ENCODE data around the gene EP400. TPM values are rescaled to one million over a fixed set of nuclear protein-coding genes. Genes with fewer than 3 reads are reported as not detected.

The EP400 gene
- polyA plus RNA-seq, 4 donors: 8.6 to 28.9 (median 12.8) TPM

DNA sequence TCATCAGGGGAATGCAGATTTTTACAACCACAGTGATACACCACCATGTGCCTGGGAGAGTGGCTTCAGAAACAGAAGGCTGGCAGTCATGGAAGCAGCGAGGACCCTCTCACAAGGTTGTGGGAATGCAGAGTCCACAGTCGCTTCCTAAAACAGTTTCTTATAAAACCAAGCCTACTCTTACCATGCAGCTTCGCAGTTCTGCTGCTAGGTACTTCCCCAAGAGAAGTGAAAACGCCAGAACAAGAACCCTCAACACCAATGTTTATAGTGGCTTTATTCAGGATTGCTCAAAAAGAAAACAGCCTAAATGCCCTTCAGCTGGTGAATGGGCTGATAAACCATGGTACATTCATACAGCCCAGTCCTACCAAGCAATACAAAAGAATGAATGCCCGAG lies 107.2 kb downstream of the EP400 start:
- no peak overlapping the region for H3K27ac ChIP-seq (ENCODE audit: low read depth in 1 of 3, low read length in 2 of 3)
- 82 to 88% (median 84%) methylated on average over 5 of the region's 5 CpGs for WGBS, 3 donors

DNA sequence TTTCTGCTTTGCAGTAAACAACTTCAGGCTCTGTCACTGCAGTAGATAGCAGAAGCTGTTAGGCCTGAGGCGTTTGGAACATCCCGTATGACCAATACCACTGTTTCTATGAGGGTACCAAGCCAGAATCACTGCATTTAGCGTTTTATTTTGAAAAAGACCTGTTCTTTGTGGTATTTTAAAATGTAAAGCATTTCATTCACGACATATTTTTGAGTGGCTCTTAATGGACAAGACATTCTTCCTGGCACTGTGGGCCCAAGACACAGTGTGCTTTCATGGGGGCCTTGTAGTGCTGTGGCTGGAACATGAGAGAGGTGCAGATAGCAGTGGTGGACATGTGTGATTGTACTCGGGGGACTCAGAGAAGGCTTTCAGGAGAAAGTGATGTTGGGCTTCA lies 107.9 kb downstream of the EP400 start:
- H3K4me3 ChIP-seq (ENCODE audit: low read depth in 1 of 3, low read length in 3 of 3): no peak overlapping the region
- DNase-seq (no peak), FAIRE-seq (no peak)
- H3K27me3 ChIP-seq (ENCODE audit: control insufficient read depth in 3 of 3, insufficient read depth in 3 of 3, low read length in 3 of 3): no peaks in the 10 kb centered on the region
- peaks cover 12 to 67% (median 24%) of the 10 kb centered on the region in 3 donors for H3K36me3 ChIP-seq (ENCODE audit: control insufficient read depth in 3 of 3, insufficient read depth in 2 of 3, low read depth in 1 of 3, low read length in 3 of 3)
- WGBS, 3 donors: 93 to 96% (median 96%) methylated on average over 5 of the region's 5 CpGs
- H3K9me3 ChIP-seq (ENCODE audit: control insufficient read depth in 2 of 2, insufficient read depth in 1 of 2, low read depth in 1 of 2, low read length in 1 of 2): no peaks in the 10 kb centered on the region
- no peak overlapping the region for H3K27ac ChIP-seq (ENCODE audit: low read depth in 1 of 3, low read length in 2 of 3)
- H3K4me1 ChIP-seq (ENCODE audit: control insufficient read depth in 3 of 3, insufficient read depth in 2 of 3, low read depth in 1 of 3, low read length in 2 of 3): no peaks in the 10 kb centered on the region

More for the DNA sequence above, 107.2 kb downstream of the EP400 start:
- H3K4me3 ChIP-seq (ENCODE audit: low read depth in 1 of 3, low read length in 3 of 3): no peak overlapping the region
- H3K27me3 ChIP-seq (ENCODE audit: control insufficient read depth in 3 of 3, insufficient read depth in 3 of 3, low read length in 3 of 3): no peaks in the 10 kb centered on the region
- H3K4me1 ChIP-seq (ENCODE audit: control insufficient read depth in 3 of 3, insufficient read depth in 2 of 3, low read depth in 1 of 3, low read length in 2 of 3): no peaks in the 10 kb centered on the region
- FAIRE-seq (no peak), DNase-seq (no peak)
- peaks cover 12 to 67% (median 20%) of the 10 kb centered on the region in 3 donors for H3K36me3 ChIP-seq (ENCODE audit: control insufficient read depth in 3 of 3, insufficient read depth in 2 of 3, low read depth in 1 of 3, low read length in 3 of 3)
- no peaks in the 10 kb centered on the region for H3K9me3 ChIP-seq (ENCODE audit: control insufficient read depth in 2 of 2, insufficient read depth in 1 of 2, low read depth in 1 of 2, low read length in 1 of 2)

GRCh38 chr12:132061197-132061596 lies 111.5 kb downstream of the EP400 start:
- no peaks in the 10 kb centered on the region for H3K27me3 ChIP-seq (ENCODE audit: control insufficient read depth in 3 of 3, insufficient read depth in 3 of 3, low read length in 3 of 3)
- H3K36me3 ChIP-seq (ENCODE audit: control insufficient read depth in 3 of 3, insufficient read depth in 2 of 3, low read depth in 1 of 3, low read length in 3 of 3): peaks cover 9 to 66% (median 18%) of the 10 kb centered on the region in 3 donors
- no peaks in the 10 kb centered on the region for H3K4me1 ChIP-seq (ENCODE audit: control insufficient read depth in 3 of 3, insufficient read depth in 2 of 3, low read depth in 1 of 3, low read length in 2 of 3)
- DNase-seq (no peak), FAIRE-seq (no peak)
- H3K9me3 ChIP-seq (ENCODE audit: control insufficient read depth in 2 of 2, insufficient read depth in 1 of 2, low read depth in 1 of 2, low read length in 1 of 2): no peaks in the 10 kb centered on the region
- H3K4me3 ChIP-seq (ENCODE audit: low read depth in 1 of 3, low read length in 3 of 3): no peak overlapping the region
- WGBS, 3 donors: 91 to 97% (median 95%) methylated on average over 7 of the region's 7 CpGs
- H3K27ac ChIP-seq (ENCODE audit: low read depth in 1 of 3, low read length in 2 of 3): no peak overlapping the region

DNA sequence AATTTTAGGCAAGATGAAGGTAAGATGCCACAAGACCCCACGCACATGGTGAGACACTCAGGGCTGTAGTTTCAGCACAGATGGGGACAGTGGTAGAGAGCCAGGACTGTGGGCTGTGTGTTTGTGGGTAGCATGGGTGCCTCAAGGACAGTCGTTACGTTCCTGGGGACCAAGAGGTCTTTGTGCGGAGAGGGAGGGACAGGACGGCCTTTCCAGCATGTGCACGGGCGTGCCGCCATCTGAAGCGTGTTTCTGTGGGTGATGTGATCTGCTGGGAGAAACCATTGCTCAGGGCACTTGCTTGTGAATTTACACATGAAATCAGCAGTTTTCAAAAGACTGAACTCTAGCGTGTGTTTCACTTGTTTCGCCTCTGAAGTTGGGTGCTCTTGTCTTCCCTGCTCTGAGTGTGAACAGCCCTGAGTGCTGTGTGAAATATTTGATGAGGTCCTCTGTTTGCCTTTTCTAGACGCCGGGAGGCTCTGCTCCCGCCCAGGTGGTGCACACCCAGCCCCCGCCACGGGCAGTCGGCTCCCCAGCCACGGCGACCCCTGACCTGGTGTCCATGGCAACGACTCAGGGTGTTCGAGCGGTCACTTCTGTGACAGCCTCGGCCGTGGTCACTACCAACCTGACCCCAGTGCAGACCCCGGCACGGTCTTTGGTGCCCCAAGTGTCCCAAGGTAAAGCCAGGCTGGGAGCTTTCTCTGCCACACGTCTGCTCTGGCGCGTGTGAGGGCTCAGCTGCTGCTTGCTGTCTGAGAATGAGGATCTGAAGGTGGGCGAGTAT lies 112.1 kb downstream of the EP400 start:
- DNase-seq (no peak), FAIRE-seq (no peak)
- 82 to 92% (median 89%) methylated on average over 30 of the region's 30 CpGs for WGBS, 3 donors
- Histone ChIP-seq H3K27ac (ENCODE audit: low read depth in 1 of 3, low read length in 2 of 3) (no peak overlapping the region), H3K36me3 (ENCODE audit: control insufficient read depth in 3 of 3, insufficient read depth in 2 of 3, low read depth in 1 of 3, low read length in 3 of 3) (peaks cover 9 to 73% (median 18%) of the 10 kb centered on the region in 3 donors), H3K4me3 (ENCODE audit: low read depth in 1 of 3, low read length in 3 of 3) (no peak overlapping the region), H3K9me3 (ENCODE audit: control insufficient read depth in 2 of 2, insufficient read depth in 1 of 2, low read depth in 1 of 2, low read length in 1 of 2) (no peaks in the 10 kb centered on the region), H3K27me3 (ENCODE audit: control insufficient read depth in 3 of 3, insufficient read depth in 3 of 3, low read length in 3 of 3) (no peaks in the 10 kb centered on the region), H3K4me1 (ENCODE audit: control insufficient read depth in 3 of 3, insufficient read depth in 2 of 3, low read depth in 1 of 3, low read length in 2 of 3) (no peaks in the 10 kb centered on the region)

- Histone ChIP-seq H3K36me3 (ENCODE audit: control insufficient read depth in 3 of 3, insufficient read depth in 2 of 3, low read depth in 1 of 3, low read length in 3 of 3) (peaks cover 7 to 79% (median 13%) of the 10 kb centered on the region in 3 donors), H3K9me3 (ENCODE audit: control insufficient read depth in 2 of 2, insufficient read depth in 1 of 2, low read depth in 1 of 2, low read length in 1 of 2) (no peaks in the 10 kb centered on the region), H3K27me3 (ENCODE audit: control insufficient read depth in 3 of 3, insufficient read depth in 3 of 3, low read length in 3 of 3) (no peaks in the 10 kb centered on the region), H3K4me1 (ENCODE audit: control insufficient read depth in 3 of 3, insufficient read depth in 2 of 3, low read depth in 1 of 3, low read length in 2 of 3) (no peaks in the 10 kb centered on the region), H3K27ac (ENCODE audit: low read depth in 1 of 3, low read length in 2 of 3) (no peak overlapping the region), H3K4me3 (ENCODE audit: low read depth in 1 of 3, low read length in 3 of 3) (no peak overlapping the region)
- WGBS, 3 donors: 90 to 97% (median 94%) methylated on average over 14 of the region's 14 CpGs
- DNase-seq (no peak), FAIRE-seq (no peak)
Measured at GRCh38 chr12:132062481-132062880, 112.7 kb downstream of the EP400 start.

DNA sequence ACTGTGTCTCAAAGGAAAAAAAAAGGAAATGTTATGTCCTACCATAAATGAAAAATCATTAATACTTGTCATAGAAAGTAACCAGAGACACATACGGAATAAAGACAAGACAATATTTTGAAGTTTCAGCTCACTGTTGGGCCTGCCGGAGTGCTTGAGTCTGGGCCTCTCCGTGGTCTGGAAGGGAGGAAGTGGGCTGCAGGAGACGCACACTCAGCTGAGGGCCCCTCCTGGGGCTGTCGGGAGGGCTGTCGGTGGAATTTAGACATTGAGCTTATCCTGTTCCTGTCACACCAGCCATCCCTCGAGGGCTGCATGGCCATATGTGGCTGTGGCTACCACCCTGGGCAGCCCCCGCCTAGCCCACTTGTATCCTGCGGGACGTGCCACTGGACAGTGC lies 113.7 kb downstream of the EP400 start:
- FAIRE-seq (no peak), DNase-seq (no peak)
- Histone ChIP-seq H3K9me3 (ENCODE audit: control insufficient read depth in 2 of 2, insufficient read depth in 1 of 2, low read depth in 1 of 2, low read length in 1 of 2) (no peaks in the 10 kb centered on the region), H3K36me3 (ENCODE audit: control insufficient read depth in 3 of 3, insufficient read depth in 2 of 3, low read depth in 1 of 3, low read length in 3 of 3) (peaks cover 9 to 82% (median 13%) of the 10 kb centered on the region in 3 donors), H3K4me1 (ENCODE audit: control insufficient read depth in 3 of 3, insufficient read depth in 2 of 3, low read depth in 1 of 3, low read length in 2 of 3) (no peaks in the 10 kb centered on the region), H3K27me3 (ENCODE audit: control insufficient read depth in 3 of 3, insufficient read depth in 3 of 3, low read length in 3 of 3) (no peaks in the 10 kb centered on the region), H3K4me3 (ENCODE audit: low read depth in 1 of 3, low read length in 3 of 3) (no peak overlapping the region), H3K27ac (ENCODE audit: low read depth in 1 of 3, low read length in 2 of 3) (peak overlapping the region in 1 of 3 donors; percentile 12)
- WGBS, 3 donors: 74 to 85% (median 83%) methylated on average over 10 of the region's 10 CpGs

- 94 to 99% (median 94%) methylated on average over 19 of the region's 19 CpGs for WGBS, 3 donors
- H3K36me3 ChIP-seq (ENCODE audit: control insufficient read depth in 3 of 3, insufficient read depth in 2 of 3, low read depth in 1 of 3, low read length in 3 of 3): peaks cover 9 to 85% (median 13%) of the 10 kb centered on the region in 3 donors
- FAIRE-seq (no peak), DNase-seq (no peak)
- no peaks in the 10 kb centered on the region for H3K4me1 ChIP-seq (ENCODE audit: control insufficient read depth in 3 of 3, insufficient read depth in 2 of 3, low read depth in 1 of 3, low read length in 2 of 3)
- H3K4me3 ChIP-seq (ENCODE audit: low read depth in 1 of 3, low read length in 3 of 3): no peak overlapping the region
- no peak overlapping the region for H3K27ac ChIP-seq (ENCODE audit: low read depth in 1 of 3, low read length in 2 of 3)
- no peaks in the 10 kb centered on the region for H3K9me3 ChIP-seq (ENCODE audit: control insufficient read depth in 2 of 2, insufficient read depth in 1 of 2, low read depth in 1 of 2, low read length in 1 of 2)
- H3K27me3 ChIP-seq (ENCODE audit: control insufficient read depth in 3 of 3, insufficient read depth in 3 of 3, low read length in 3 of 3): no peaks in the 10 kb centered on the region
Measured at GRCh38 chr12:132064631-132065030, 114.9 kb downstream of the EP400 start.

DNA sequence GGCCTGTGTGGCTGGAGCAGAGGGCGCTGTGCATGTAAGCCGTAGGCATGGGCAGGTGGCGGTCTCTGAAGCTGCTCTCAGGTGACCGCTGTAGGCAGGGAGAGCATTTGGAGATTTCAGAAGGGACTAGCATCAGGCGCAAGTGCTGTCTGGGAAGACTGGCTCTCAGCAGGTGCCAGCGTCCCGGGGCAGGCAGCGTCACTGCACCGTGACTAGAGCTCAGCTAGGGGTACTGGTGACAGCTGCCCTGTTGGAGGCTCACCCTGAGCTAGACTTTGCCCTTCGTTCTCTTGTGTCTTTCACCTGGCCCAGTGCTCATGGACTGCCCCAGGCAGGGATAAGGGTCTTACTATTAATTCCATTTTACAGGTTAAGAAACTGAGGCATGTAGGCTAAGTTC lies 115.5 kb downstream of the EP400 start:
- Histone ChIP-seq H3K36me3 (ENCODE audit: control insufficient read depth in 3 of 3, insufficient read depth in 2 of 3, low read depth in 1 of 3, low read length in 3 of 3) (peaks cover 9 to 88% (median 13%) of the 10 kb centered on the region in 3 donors), H3K9me3 (ENCODE audit: control insufficient read depth in 2 of 2, insufficient read depth in 1 of 2, low read depth in 1 of 2, low read length in 1 of 2) (no peaks in the 10 kb centered on the region), H3K4me1 (ENCODE audit: control insufficient read depth in 3 of 3, insufficient read depth in 2 of 3, low read depth in 1 of 3, low read length in 2 of 3) (no peaks in the 10 kb centered on the region), H3K27ac (ENCODE audit: low read depth in 1 of 3, low read length in 2 of 3) (no peak overlapping the region), H3K4me3 (ENCODE audit: low read depth in 1 of 3, low read length in 3 of 3) (no peak overlapping the region), H3K27me3 (ENCODE audit: control insufficient read depth in 3 of 3, insufficient read depth in 3 of 3, low read length in 3 of 3) (no peaks in the 10 kb centered on the region)
- no peak for DNase-seq
- WGBS, 3 donors: 96 to 98% (median 98%) methylated on average over 10 of the region's 10 CpGs
- FAIRE-seq: no peak

Measured in small intestine (tissue), 7 donors.